Parathyroid adenoma (tissue), 2 donors: ENCODE data around the gene MAP2K6.

Experiments used
- H2AFZ ChIP-seq: fragments of 300-600 bp; sonication (generic); one replicate; pipeline ENCODE4 v1.7.0; 2017; ENCODE audit warnings: antibody characterized with exemption, mild to moderate bottlenecking
- H3K27ac ChIP-seq: fragments of 300-600 bp; sonication (generic); one replicate; pipeline ENCODE4 v1.7.0; 2017
- H3K27me3 ChIP-seq: fragments of 300-600 bp; sonication (generic); one replicate; pipeline ENCODE4 v1.7.0; 2017; ENCODE audit warnings: low read length; ENCODE audit not compliant: control insufficient read depth, insufficient read depth
- H3K36me3 ChIP-seq: fragments of 300-600 bp; sonication (generic); one replicate; pipeline ENCODE4 v1.7.0; 2017; ENCODE audit warnings: low read length; ENCODE audit not compliant: control insufficient read depth, insufficient read depth
- H3K4me1 ChIP-seq: fragments of 300-600 bp; sonication (generic); one replicate; pipeline ENCODE4 v1.7.0; 2017; ENCODE audit warnings: control low read depth
- H3K4me2 ChIP-seq: fragments of 300-600 bp; sonication (generic); one replicate; pipeline ENCODE4 v1.7.0; 2017; ENCODE audit warnings: low read length
- H3K4me3 ChIP-seq: fragments of 300-600 bp; sonication (generic); one replicate; pipeline ENCODE4 v1.7.0; 2017; ENCODE audit warnings: low read depth, low read length
- H3K79me2 ChIP-seq: fragments of 300-600 bp; sonication (generic); one replicate; pipeline ENCODE4 v1.7.0; 2017; ENCODE audit warnings: control low read depth
- H3K9ac ChIP-seq: fragments of 300-600 bp; sonication (generic); one replicate; pipeline ENCODE4 v1.7.0; 2017; ENCODE audit warnings: mild to moderate bottlenecking
- H3K9me3 ChIP-seq: fragments of 300-600 bp; sonication (generic); one replicate; pipeline ENCODE4 v1.7.0; 2017; ENCODE audit warnings: low read length; ENCODE audit not compliant: control insufficient read depth
- CTCF ChIP-seq: fragments of 300-600 bp; sonication (generic); IDR thresholded peaks from one replicate; pipeline ENCODE4 v1.7.0; 2017; ENCODE audit warnings: antibody characterized with exemption, mild to moderate bottlenecking
- donor health status: primary hyperparathyroidism.

Gene MAP2K6

GRCh38 chr17:69450918-69451317 lies 36.4 kb downstream of the MAP2K6 start:
- Histone ChIP-seq H3K36me3 (no peaks in the 10 kb centered on the region), H3K4me3 (no peak overlapping the region), H3K79me2 (no peaks in the 10 kb centered on the region), H3K4me2 (no peak overlapping the region), H3K9me3 (no peaks in the 10 kb centered on the region), H3K9ac (no peak overlapping the region), H3K4me1 (no peaks in the 10 kb centered on the region), H3K27ac (no peak overlapping the region), H2AFZ (no peak overlapping the region), H3K27me3 (no peaks in the 10 kb centered on the region)
- no peak for TF ChIP-seq CTCF

DNA sequence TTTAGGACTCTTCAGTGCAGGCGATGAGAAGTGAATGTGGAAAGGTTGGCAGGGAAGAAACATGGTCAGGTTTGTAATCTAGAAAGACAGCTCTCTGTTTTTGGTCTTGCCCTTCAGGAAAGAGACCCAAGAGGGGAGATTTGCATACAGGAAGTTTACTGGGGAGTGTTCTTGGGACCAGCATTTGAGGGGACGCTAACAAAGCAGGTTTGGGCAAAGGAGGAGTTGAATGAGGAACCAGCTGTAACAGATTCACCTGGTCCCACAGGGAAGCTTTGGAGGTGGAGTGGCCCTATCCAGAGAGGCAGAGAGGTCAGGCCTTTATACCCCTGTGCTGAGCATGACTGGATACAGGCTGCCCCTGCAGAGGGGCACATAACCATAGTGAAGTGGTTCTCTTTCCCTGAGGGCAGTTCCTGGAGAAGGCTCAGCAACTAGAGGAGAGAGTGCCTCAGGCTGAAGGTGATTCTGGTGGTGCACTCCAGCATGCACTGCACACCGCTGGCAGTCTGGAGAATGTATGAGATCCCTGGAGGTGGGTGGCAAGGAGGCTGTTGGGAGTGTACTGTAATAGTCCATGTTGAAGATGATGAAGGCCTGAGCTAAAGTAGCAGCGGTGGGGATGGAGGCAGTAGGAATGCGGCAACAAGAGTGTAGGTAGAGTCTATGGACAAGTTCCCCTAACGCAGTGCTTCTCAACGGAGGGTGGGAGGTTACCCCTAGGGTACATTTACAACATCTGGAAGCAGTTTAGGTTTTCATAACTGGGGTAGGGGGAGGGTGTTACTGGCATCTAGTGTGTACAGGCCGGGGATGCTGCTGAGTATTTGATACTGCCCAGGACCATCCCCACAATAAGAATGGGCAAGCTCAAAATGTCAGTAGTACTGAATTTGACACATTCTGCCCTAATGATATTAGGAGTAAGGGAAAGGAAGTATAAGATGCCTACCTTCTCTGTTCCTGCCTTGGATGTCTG lies 37.2 kb downstream of the MAP2K6 start:
- Histone ChIP-seq H3K4me1 (no peaks in the 10 kb centered on the region), H3K27ac (no peak overlapping the region), H3K4me2 (no peak overlapping the region), H3K4me3 (no peak overlapping the region), H2AFZ (no peak overlapping the region), H3K36me3 (no peaks in the 10 kb centered on the region), H3K79me2 (no peaks in the 10 kb centered on the region), H3K9ac (no peak overlapping the region), H3K27me3 (no peaks in the 10 kb centered on the region), H3K9me3 (no peaks in the 10 kb centered on the region)
- no peak for TF ChIP-seq CTCF

DNA sequence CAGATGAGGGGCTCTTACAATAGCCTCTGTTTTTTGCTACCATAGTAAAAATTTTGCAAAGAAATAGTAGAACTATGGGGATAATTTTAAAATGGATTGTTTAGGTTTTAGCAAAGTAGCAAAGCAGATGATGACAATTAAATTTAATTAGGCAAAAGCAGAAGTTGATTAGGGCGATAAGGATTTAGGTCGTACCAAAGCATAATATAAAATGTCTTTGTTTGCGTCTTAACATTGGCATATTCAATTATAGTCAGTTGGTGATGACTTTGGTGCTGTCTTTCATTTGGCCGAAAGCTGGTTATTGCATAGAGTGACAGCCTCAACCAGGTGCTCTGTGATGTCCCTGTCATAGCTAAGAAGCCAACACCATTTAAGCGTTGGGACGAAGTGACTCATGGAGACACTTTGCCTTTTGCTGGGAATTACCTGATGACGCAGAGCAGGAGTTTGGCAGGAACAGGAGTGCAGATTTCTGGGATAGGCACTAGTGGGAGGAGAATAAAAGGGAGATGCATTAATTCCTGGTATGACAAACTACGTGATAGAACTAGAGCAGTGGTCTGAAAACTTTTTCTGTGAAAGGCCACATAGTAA lies 38.3 kb downstream of the MAP2K6 start:
- no peak overlapping the region for H3K27ac ChIP-seq
- H3K27me3 ChIP-seq, result no peaks in the 10 kb centered on the region
- no peaks in the 10 kb centered on the region for H3K9me3 ChIP-seq
- no peak overlapping the region for H2AFZ ChIP-seq
- H3K36me3 ChIP-seq, result no peaks in the 10 kb centered on the region
- H3K4me1 ChIP-seq, result no peaks in the 10 kb centered on the region
- H3K79me2 ChIP-seq, result no peaks in the 10 kb centered on the region
- no peak overlapping the region for H3K9ac ChIP-seq
- TF ChIP-seq CTCF, result no peak
- no peak overlapping the region for H3K4me2 ChIP-seq
- H3K4me3 ChIP-seq, result no peak overlapping the region

- no peak overlapping the region for H3K9ac ChIP-seq
- no peaks in the 10 kb centered on the region for H3K9me3 ChIP-seq
- no peaks in the 10 kb centered on the region for H3K27me3 ChIP-seq
- no peaks in the 10 kb centered on the region for H3K36me3 ChIP-seq
- H3K79me2 ChIP-seq, result no peaks in the 10 kb centered on the region
- H3K4me3 ChIP-seq, result no peak overlapping the region
- H3K4me1 ChIP-seq, result no peaks in the 10 kb centered on the region
- no peak overlapping the region for H3K4me2 ChIP-seq
- no peak overlapping the region for H3K27ac ChIP-seq
- H2AFZ ChIP-seq, result no peak overlapping the region
- TF ChIP-seq CTCF, result no peak
Measured at GRCh38 chr17:69454051-69454450, 39.6 kb downstream of the MAP2K6 start.
